HEK293T (cell line): ENCODE data around the gene DTNB.

Experiments
- CTCF ChIA-PET: fragments of 350-600 bp; formaldehyde crosslinking; extraction: SDS; loops from one replicate; lab custom pipeline; 2021; ENCODE audit warnings: antibody characterized with exemption, inconsistent platforms; lab: Yijun Ruan, JAX
- POLR2A ChIA-PET: fragments of 350-600 bp; formaldehyde crosslinking; extraction: SDS; loops from one replicate; lab custom pipeline; 2020; ENCODE audit warnings: antibody characterized with exemption, inconsistent platforms; lab: Yijun Ruan, JAX
- DNase-seq: peaks from one replicate; pipeline ENCODE4 v3.0.0; 2012; ENCODE audit warnings: mixed read lengths; ENCODE audit errors: extremely low spot score
- ARNT ChIP-seq: fragments of 450-650 bp; IDR thresholded peaks from 2 replicates; pipeline ENCODE4 v1.6.1; 2017; ENCODE audit warnings: mild to moderate bottlenecking
- BHLHE40 ChIP-seq: fragments of 450-650 bp; IDR thresholded peaks from 2 replicates; pipeline ENCODE4 v1.6.1; 2016; ENCODE audit warnings: mild to moderate bottlenecking, moderate library complexity, borderline replicate concordance
- CTBP1 ChIP-seq: fragments of 450-650 bp; IDR thresholded peaks from 2 replicates; pipeline ENCODE4 v1.6.1; 2016; ENCODE audit warnings: borderline replicate concordance
- ELF4 ChIP-seq: fragments of 450-650 bp; IDR thresholded peaks from 2 replicates; pipeline ENCODE4 v1.6.1; 2017; ENCODE audit warnings: antibody characterized with exemption
- FOXA1 ChIP-seq: fragments of 450-650 bp; IDR thresholded peaks from 2 replicates; pipeline ENCODE4 v1.6.1; 2016; ENCODE audit warnings: mild to moderate bottlenecking
- FOXK2 ChIP-seq: fragments of 450-650 bp; IDR thresholded peaks from 2 replicates; pipeline ENCODE4 v1.6.1; 2016; ENCODE audit warnings: mild to moderate bottlenecking
- FOXM1 ChIP-seq: fragments of 450-650 bp; IDR thresholded peaks from 2 replicates; pipeline ENCODE4 v1.6.1; 2017; ENCODE audit warnings: mild to moderate bottlenecking, borderline replicate concordance
- HDGF ChIP-seq: fragments of 450-650 bp; IDR thresholded peaks from 2 replicates; pipeline ENCODE4 v1.6.1; 2017; ENCODE audit warnings: antibody characterized with exemption, borderline replicate concordance
- L3MBTL2 ChIP-seq: fragments of 450-650 bp; conservative IDR thresholded peaks from 2 replicates; pipeline ENCODE4 v1.6.1; 2016; ENCODE audit warnings: mild to moderate bottlenecking
- LEF1 ChIP-seq: fragments of 450-650 bp; IDR thresholded peaks from 2 replicates; pipeline ENCODE4 v1.6.1; 2017; ENCODE audit warnings: mild to moderate bottlenecking, borderline replicate concordance
- NFRKB ChIP-seq: fragments of 450-650 bp; IDR thresholded peaks from 2 replicates; pipeline ENCODE4 v1.6.1; 2016; ENCODE audit warnings: mild to moderate bottlenecking, moderate library complexity
- PKNOX1 ChIP-seq: fragments of 450-650 bp; IDR thresholded peaks from 2 replicates; pipeline ENCODE4 v1.6.1; 2016
- SP1 ChIP-seq: fragments of 450-650 bp; IDR thresholded peaks from 2 replicates; pipeline ENCODE4 v1.6.1; 2017
- SUZ12 ChIP-seq: fragments of 450-650 bp; IDR thresholded peaks from 2 replicates; pipeline ENCODE4 v1.6.1; 2016; ENCODE audit warnings: mild to moderate bottlenecking
- TARDBP ChIP-seq: fragments of 450-650 bp; IDR thresholded peaks from 2 replicates; pipeline ENCODE4 v1.6.1; 2016
- ZNF384 ChIP-seq: fragments of 450-650 bp; IDR thresholded peaks from 2 replicates; pipeline ENCODE4 v1.6.1; 2016

The DTNB gene

GRCh38 chr2:25402477-25402876 is 270.9 kb downstream of the DTNB start:
- TF ChIP-seq ZNF384 (no peak), ELF4 (no peak), BHLHE40 (no peak), ARNT (no peak), FOXK2 (no peak), L3MBTL2 (no peak), TARDBP (no peak), SP1 (no peak), SUZ12 (no peak)
- DNase-seq, result no peak
- CTCF ChIA-PET, result no interaction called here

GRCh38 chr2:25401307-25402026 is 271.9 kb downstream of the DTNB start:
- CTCF ChIA-PET, result no interaction called here
- TF ChIP-seq PKNOX1 (no peak), FOXM1 (no peak), TARDBP (no peak), HDGF (no peak), ARNT (no peak), CTBP1 (no peak), FOXK2 (no peak), NFRKB (no peak)
- POLR2A ChIA-PET, result no interaction called here
- DNase-seq, result no peak

More at GRCh38 chr2:25402477-25402876, 270.9 kb downstream of the DTNB start:
- POLR2A ChIA-PET, result no interaction called here

GRCh38 chr2:25400576-25401216 is 272.7 kb downstream of the DTNB start:
- ChIA-PET POLR2A (no interaction called here), CTCF (no interaction called here)
- no peak for DNase-seq
- TF ChIP-seq ZNF384 (no peak), SUZ12 (no peak), FOXM1 (no peak), L3MBTL2 (no peak), PKNOX1 (no peak), ARNT (no peak), HDGF (no peak), FOXA1 (no peak), NFRKB (no peak), BHLHE40 (no peak), LEF1 (no peak), FOXK2 (no peak), SP1 (no peak), TARDBP (no peak), ELF4 (no peak), CTBP1 (no peak)

GRCh38 chr2:25400169-25400568 is 273.2 kb downstream of the DTNB start:
- DNase-seq, result no peak
- POLR2A ChIA-PET, result no interaction called here
- TF ChIP-seq BHLHE40 (no peak), FOXM1 (no peak), PKNOX1 (no peak), FOXK2 (no peak), ZNF384 (no peak), SUZ12 (no peak), CTBP1 (no peak), TARDBP (no peak), SP1 (no peak)
- CTCF ChIA-PET, result no interaction called here

- POLR2A ChIA-PET, result no interaction called here
- no peak for TF ChIP-seq ELF4
- no peak for TF ChIP-seq ARNT
- TF ChIP-seq FOXK2, result no peak
- TF ChIP-seq NFRKB, result no peak
- no peak for TF ChIP-seq SUZ12
- TF ChIP-seq L3MBTL2, result no peak
- TF ChIP-seq FOXM1, result no peak
- TF ChIP-seq FOXA1, result no peak
- no peak for TF ChIP-seq SP1
- TF ChIP-seq LEF1, result no peak
- TF ChIP-seq PKNOX1, result no peak
- CTCF ChIA-PET, result no interaction called here
- no peak for DNase-seq
These were observed 274.8 kb downstream of the DTNB start for GRCh38 chr2:25398534-25398933.

GRCh38 chr2:25397777-25398176 is 275.6 kb downstream of the DTNB start:
- CTCF ChIA-PET, result no interaction called here
- POLR2A ChIA-PET, result no interaction called here
- no peak for TF ChIP-seq HDGF
- TF ChIP-seq CTBP1, result no peak
- TF ChIP-seq NFRKB, result no peak
- no peak for TF ChIP-seq FOXM1
- TF ChIP-seq ARNT, result no peak
- TF ChIP-seq SUZ12, result no peak
- no peak for TF ChIP-seq SP1
- TF ChIP-seq FOXK2, result no peak
- no peak for TF ChIP-seq LEF1
- no peak for TF ChIP-seq ZNF384
- TF ChIP-seq ELF4, result no peak
- no peak for TF ChIP-seq FOXA1
- no peak for TF ChIP-seq PKNOX1

More at GRCh38 chr2:25397777-25398176, 275.6 kb downstream of the DTNB start:
- DNase-seq, result no peak
